Endothelial cell of umbilical vein (primary cell): Measurements from ENCODE around the gene HDHD3.

Experiments used
- CTCF ChIP-seq, 2 donors: IDR thresholded peaks; 1 replicate in 1 of 2; 2 replicates in 1 of 2; pipeline ENCODE4 v1.5.1; 2011; ENCODE audit warnings: low read length in 2 of 2, mild to moderate bottlenecking in 2 of 2, moderate library complexity in 2 of 2, control low read depth in 1 of 2, inconsistent platforms in 1 of 2, low read depth in 1 of 2; ENCODE audit not compliant: insufficient read depth in 1 of 2; ENCODE audit errors: extremely low read depth in 1 of 2
- EZH2 ChIP-seq: IDR thresholded peaks from 2 replicates; pipeline ENCODE4 v1.6.1; 2012; ENCODE audit warnings: borderline replicate concordance, low read depth, mild to moderate bottlenecking, moderate library complexity, low read length, inconsistent platforms; ENCODE audit not compliant: severe bottlenecking
- JUN ChIP-seq: IDR thresholded peaks from 2 replicates; pipeline ENCODE4 v1.6.1; 2011; ENCODE audit warnings: borderline replicate concordance, low read depth; ENCODE audit not compliant: insufficient read length, insufficient read depth
- MAX ChIP-seq: IDR thresholded peaks from 2 replicates; pipeline ENCODE4 v1.6.1; 2011; ENCODE audit not compliant: insufficient read depth, insufficient read length
- POLR2A ChIP-seq: IDR thresholded peaks from 2 replicates; pipeline ENCODE4 v1.6.1; 2012; ENCODE audit warnings: low read depth, mild to moderate bottlenecking, control low read depth, low read length
- POLR2AphosphoS5 ChIP-seq: IDR thresholded peaks from 2 replicates; pipeline ENCODE4 v1.6.1; 2012; ENCODE audit warnings: low read depth, mild to moderate bottlenecking, control low read depth, low read length, moderate library complexity; ENCODE audit not compliant: insufficient read depth

- no peak for TF ChIP-seq POLR2A
- no peak for TF ChIP-seq CTCF (IDR thresholded peaks at IDR 0.05; ENCODE audit: extremely low read depth in 1 of 2, insufficient read depth in 1 of 2, low read depth in 1 of 2, low read length in 2 of 2)
- no peak for TF ChIP-seq EZH2
- no peak for TF ChIP-seq POLR2AphosphoS5
- no peak for TF ChIP-seq MAX
- no peak for TF ChIP-seq JUN
Observed at GRCh38 chr9:113421726-113422125, 44.9 kb upstream of the HDHD3 start.
